HepG2 (cell line): ENCODE measurements around the gene VAPB. TPM values are rescaled to one million over a fixed set of nuclear protein-coding genes. Genes with fewer than 3 reads are reported as not detected.

Experiments
- ARNT ChIP-seq: fragments of 450-650 bp; IDR thresholded peaks from 2 replicates; pipeline ENCODE4 v1.6.1; 2017
- BRCA1 ChIP-seq: sonication (generic); formaldehyde crosslinking; IDR thresholded peaks from 2 replicates; pipeline ENCODE4 v1.4.0; 2020; ENCODE audit warnings: missing genetic modification reagents
- DDIT3 ChIP-seq: sonication (generic); formaldehyde crosslinking; IDR thresholded peaks from 2 replicates; pipeline ENCODE4 v1.4.0; 2020; ENCODE audit warnings: mild to moderate bottlenecking, missing genetic modification reagents
- DZIP1 ChIP-seq: sonication (generic); formaldehyde crosslinking; IDR thresholded peaks from 2 replicates; pipeline ENCODE4 v1.5.0; 2020; ENCODE audit warnings: mild to moderate bottlenecking, missing genetic modification reagents
- FOXK1 ChIP-seq: sonication (generic); formaldehyde crosslinking; IDR thresholded peaks from 2 replicates; pipeline ENCODE4 v1.4.0; 2020; ENCODE audit warnings: low read depth, missing genetic modification reagents, borderline replicate concordance
- GABPA ChIP-seq, 2 experiments: IDR thresholded peaks; 2 replicates each; pipeline ENCODE4 v1.6.1; 2011 to 2016; ENCODE audit warnings: low read depth in 2 of 2, low read length in 1 of 2, missing biosample characterization in 1 of 2, missing genetic modification characterization in 1 of 2
- KLF16 ChIP-seq, 2 experiments: sonication (generic) in 1 of 2; formaldehyde crosslinking in 1 of 2; IDR thresholded peaks; 2 replicates each; pipeline versions ENCODE4 v1.6.1 to v1.8.0; 2016 to 2023; ENCODE audit warnings: missing genetic modification reagents in 2 of 2, missing compliant biosample characterization in 1 of 2
- NONO ChIP-seq, 2 experiments: fragments of 450-650 bp in 1 of 2; sonication (generic) in 1 of 2; formaldehyde crosslinking in 1 of 2; IDR thresholded peaks in 1 of 2; conservative IDR thresholded peaks in 1 of 2; 2 replicates each; pipeline versions ENCODE4 v1.6.1 to v1.8.0; 2017 to 2022; ENCODE audit warnings: mild to moderate bottlenecking in 1 of 2, missing genetic modification reagents in 1 of 2, moderate library complexity in 1 of 2
- PHB2 ChIP-seq: fragments of 450-650 bp; IDR thresholded peaks from 2 replicates; pipeline ENCODE4 v1.6.1; 2018; ENCODE audit not compliant: partially characterized antibody
- RXRA ChIP-seq: sonication (generic); formaldehyde crosslinking; IDR thresholded peaks from 2 replicates; pipeline ENCODE4 v1.5.1; 2020; ENCODE audit warnings: missing genetic modification reagents
- SP1 ChIP-seq, 2 experiments: fragments of 450-650 bp in 1 of 2; sonication (generic) in 1 of 2; formaldehyde crosslinking in 1 of 2; IDR thresholded peaks; 2 replicates each; pipeline versions ENCODE4 v1.4.0 to v1.6.1; 2016 to 2020; ENCODE audit warnings: missing genetic modification reagents in 1 of 2
- TBX3 ChIP-seq: fragments of 450-650 bp; IDR thresholded peaks from 2 replicates; pipeline ENCODE4 v1.6.1; 2017; ENCODE audit warnings: antibody characterized with exemption, mild to moderate bottlenecking, inconsistent platforms, borderline replicate concordance
- TRIM22 ChIP-seq: fragments of 450-650 bp; IDR thresholded peaks from 2 replicates; pipeline ENCODE4 v1.6.1; 2017
- ZNF704 ChIP-seq: sonication (generic); formaldehyde crosslinking; IDR thresholded peaks from 2 replicates; pipeline ENCODE4 v1.8.1; 2023; ENCODE audit warnings: mild to moderate bottlenecking, inconsistent platforms, moderate library complexity, missing genetic modification reagents, borderline replicate concordance
- polyA plus RNA-seq, 8 experiments: library from polyadenylated mRNA; depleted of rRNA in 3 of 8; stranded (reverse) in 7 of 8; unstranded in 1 of 8; fragments of >200 nt; fragmentation: Illumina TruSeq in 4 of 8; extraction: Trizol in 4 of 8; gene quantifications; 2 replicates each; pipeline versions ENCODE4 v1.2.1 to v1.2.3, GENCODE V29; 2011 to 2016; ENCODE audit warnings: low read depth in 4 of 8, missing spikeins in 1 of 8, mixed read lengths in 1 of 8; ENCODE audit not compliant: insufficient read depth in 1 of 8
- total RNA-seq, 5 experiments: library from RNA; depleted of rRNA; stranded (reverse); fragments of >200 nt; fragmentation: Illumina TruSeq; extraction: Trizol; gene quantifications; 2 replicates each; pipeline ENCODE4 v1.2.3, GENCODE V29; 2016; ENCODE audit warnings: low read depth in 1 of 5

The VAPB gene
- total and polyA plus RNA-seq, 2 of the 13 experiments (the other 11 are each of a cell fraction or from before 2014, with no cell fraction given) = 18.6 to 48.5 TPM

GRCh38 chr20:58492795-58493524 lies 103.9 kb downstream of the VAPB start (continued):
- TF ChIP-seq DZIP1 (CRISPR knock-in tag) = no peak
- no peak for TF ChIP-seq ZNF704 (CRISPR knock-in tag)
- no peak for TF ChIP-seq RXRA (CRISPR knock-in tag)
- peak; percentile 90; the same call in 1 of the 2 replicates for TF ChIP-seq ARNT
- TF ChIP-seq SP1 (IDR thresholded peaks at IDR 0.05) = peak; percentile 76; the same call in 1 of the 2 replicates
- no peak for TF ChIP-seq SP1 (CRISPR knock-in tag; IDR thresholded peaks at IDR 0.05)
- TF ChIP-seq BRCA1 (CRISPR knock-in tag) = no peak
- peak; percentile 39; the same call in 1 of the 2 replicates for TF ChIP-seq TBX3
- TF ChIP-seq NONO (IDR thresholded peaks at IDR 0.05) = 0 out of 2 replicates have a peak, but pooled peaks have one; percentile 71
- TF ChIP-seq NONO (CRISPR knock-in tag; conservative IDR thresholded peaks at IDR 0.05) = no peak
- TF ChIP-seq TRIM22 = peak; percentile 97
- TF ChIP-seq FOXK1 (CRISPR knock-in tag) = no peak
- 0 out of 2 replicates have a peak, but pooled peaks have one; percentile 18 for TF ChIP-seq GABPA (IDR thresholded peaks at IDR 0.05; ENCODE audit: low read depth, low read length)
- TF ChIP-seq GABPA (CRISPR knock-in tag; IDR thresholded peaks at IDR 0.05; ENCODE audit: low read depth) = no peak
- TF ChIP-seq KLF16 (CRISPR knock-in tag; IDR thresholded peaks at IDR 0.05) = 0 out of 4 replicates have a peak, but pooled peaks of 1 of the 2 experiments have one; percentile 32
- TF ChIP-seq DDIT3 (CRISPR knock-in tag) = no peak
- TF ChIP-seq PHB2 = peak; percentile 97
